Measurements from ENCODE around the gene RNF123.
A peak's percentile ranks its signal among the peaks of the same experiment; 100 is the strongest.
"Not testable (repeated sequence)": the region's sequence is repeated elsewhere in the genome, so short reads cannot be mapped to it uniquely, and the experiment has no call there.

The RNF123 gene

DNA sequence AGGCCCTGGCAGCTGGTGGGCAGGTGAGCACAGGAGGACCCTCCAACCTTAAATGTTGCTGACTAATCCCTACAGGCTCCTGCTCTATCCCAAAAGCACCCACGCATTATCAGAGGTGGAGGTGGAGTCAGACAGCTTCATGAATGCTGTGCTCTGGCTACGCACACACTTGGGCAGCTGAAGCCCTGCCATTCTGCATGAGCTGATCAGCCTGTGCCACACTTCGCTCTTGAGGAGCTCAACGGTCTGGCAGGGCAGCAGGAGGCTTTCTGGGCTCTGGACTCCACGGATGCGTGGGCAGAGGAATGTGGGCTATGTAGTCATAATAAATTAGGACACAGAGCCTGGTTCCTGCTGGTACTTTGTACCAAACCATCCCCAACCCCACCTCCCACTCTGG lies 6.2 kb upstream of the RNF123 start:
- DNase-seq, result no peak

- DNase-seq, result not testable (repeated sequence)
Measured at GRCh38 chr3:49684453-49684852, 4.9 kb upstream of the RNF123 start.

GRCh38 chr3:49685103-49685502 lies 4.3 kb upstream of the RNF123 start:
- DNase-seq, result not testable (repeated sequence)

- DNase-seq, result not testable (repeated sequence)
Measured at GRCh38 chr3:49685846-49686245, 3.5 kb upstream of the RNF123 start.

DNA sequence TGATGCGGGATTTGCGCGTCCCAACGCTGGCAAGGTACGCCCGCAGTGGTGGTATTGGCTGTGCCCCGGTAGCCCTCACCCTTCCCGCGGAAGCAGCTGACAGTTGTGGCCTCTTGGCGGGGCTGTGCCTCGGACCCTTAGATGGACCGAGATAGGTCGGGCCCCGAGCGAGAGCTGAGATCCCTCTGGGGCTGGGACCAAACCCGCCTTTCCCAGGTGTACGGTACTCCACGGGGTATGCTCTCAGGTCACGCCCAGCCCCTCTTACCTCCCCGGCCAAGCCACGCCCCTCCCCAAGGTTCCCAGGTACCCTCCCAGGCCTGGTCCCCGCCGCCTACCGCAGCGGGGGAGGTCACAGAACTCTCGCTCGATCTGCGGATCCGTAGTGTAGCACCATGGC lies 3.0 kb upstream of the RNF123 start:
- DNase-seq, result not testable (repeated sequence)

- DNase-seq, result not testable (repeated sequence)
Measured at GRCh38 chr3:49686769-49687423, 2.5 kb upstream of the RNF123 start.

GRCh38 chr3:49687424-49687795 lies 1.9 kb upstream of the RNF123 start:
- not testable (repeated sequence) for DNase-seq

GRCh38 chr3:49688338-49689045 lies 865 bp upstream of the RNF123 start:
- not testable (repeated sequence) for DNase-seq

DNA sequence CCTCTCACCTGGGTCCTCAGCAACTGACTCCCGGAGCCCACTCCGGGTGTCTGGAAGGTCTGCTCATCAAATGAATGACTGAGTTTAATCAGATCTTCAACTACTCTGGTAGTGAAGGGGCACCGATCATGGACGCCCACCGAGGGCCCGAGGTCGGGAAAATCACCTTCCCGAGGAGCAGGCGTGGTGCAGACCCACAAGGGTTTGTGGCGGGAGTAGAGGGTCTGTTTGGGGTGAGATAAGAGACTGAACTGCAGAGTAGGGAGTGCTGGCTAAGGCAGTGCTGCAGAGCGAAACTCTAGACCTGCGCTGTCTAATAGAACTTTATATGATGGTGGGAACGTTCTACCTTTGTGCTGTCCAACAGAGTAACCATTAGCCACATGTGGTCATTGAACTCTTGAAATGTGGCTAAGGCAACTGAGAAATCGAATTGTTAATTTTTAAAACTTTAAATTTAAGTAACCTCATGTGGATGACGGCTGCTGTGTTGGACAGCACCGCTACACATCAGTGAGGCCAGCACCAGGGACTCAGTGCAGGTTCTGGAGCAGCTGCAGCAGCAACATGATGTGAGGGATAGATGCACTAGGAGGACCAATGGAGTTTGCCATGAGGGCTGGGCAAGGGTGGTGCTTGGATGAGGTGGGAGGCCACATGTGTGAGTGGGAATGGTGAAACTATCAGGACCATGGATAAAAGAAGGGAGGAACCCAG lies 709 bp downstream of the RNF123 start:
- not testable (repeated sequence) for DNase-seq

GRCh38 chr3:49690856-49691255 lies 1.5 kb downstream of the RNF123 start:
- DNase-seq, result not testable (repeated sequence)

- not testable (repeated sequence) for DNase-seq
Measured at GRCh38 chr3:49691481-49691880, 2.1 kb downstream of the RNF123 start.

DNA sequence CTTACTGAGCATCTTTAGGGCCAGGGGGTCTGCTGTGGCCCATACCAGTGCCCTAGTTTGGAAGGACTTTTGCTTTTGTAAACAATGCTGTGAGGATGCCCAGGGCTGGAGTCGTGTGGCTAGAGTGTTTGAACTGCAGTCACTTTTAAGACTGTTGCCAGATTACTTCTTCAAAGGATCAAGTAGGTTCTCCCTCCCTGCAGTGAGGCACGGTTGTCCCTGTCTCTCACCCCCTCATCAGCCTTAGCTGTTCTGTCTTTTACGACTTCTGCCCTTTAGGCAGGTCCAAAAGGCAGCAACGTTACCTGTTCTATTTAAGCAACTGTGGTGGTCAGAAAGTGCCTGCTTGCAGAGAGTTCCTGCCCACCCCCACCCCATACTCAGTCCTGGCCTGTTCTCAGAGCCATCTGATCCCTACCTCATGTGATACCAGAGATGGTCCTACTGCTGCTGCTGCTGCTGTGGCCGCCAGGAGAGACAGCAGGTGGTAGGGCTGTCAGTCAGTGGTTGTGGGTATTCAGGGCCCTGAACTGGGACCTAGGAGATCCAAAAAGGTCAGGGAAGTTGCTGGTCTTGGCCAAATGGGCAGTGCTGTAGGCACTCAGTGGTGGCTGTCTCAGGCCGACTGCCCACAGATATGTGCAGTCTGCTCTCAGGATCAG lies 5.2 kb downstream of the RNF123 start:
- not testable (repeated sequence) for DNase-seq

DNA sequence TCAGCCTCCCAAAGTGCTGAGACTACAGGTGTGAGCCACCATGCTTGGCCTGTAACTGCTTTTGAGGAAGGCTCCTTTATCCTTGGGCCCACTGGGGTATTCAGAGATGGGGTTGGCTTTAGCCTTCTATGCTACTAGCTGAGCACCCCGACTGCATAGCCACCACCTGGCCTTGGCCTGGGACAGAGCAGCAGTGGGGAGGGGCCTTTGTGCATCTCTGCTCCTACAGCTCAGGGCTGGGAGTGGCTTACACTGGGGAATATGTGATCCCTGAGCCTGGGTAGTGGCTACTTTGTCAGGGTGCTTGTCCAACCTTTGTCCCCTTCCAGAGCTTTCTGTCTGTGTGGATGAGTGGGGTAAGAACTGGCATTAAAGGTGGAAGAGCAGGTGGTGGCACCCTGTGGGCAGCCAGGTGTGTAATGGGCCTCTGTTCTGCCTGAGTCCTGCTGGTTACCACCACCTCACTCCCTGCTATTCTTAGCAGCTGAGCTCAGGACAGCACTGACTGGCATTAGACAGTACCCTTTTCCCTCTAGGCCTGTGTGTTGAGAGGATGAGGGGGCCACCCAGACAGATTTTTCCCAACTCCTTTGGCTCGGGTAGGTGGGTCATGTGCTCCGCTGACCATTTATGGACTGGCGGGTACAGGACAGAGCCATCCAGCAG lies 6.1 kb downstream of the RNF123 start:
- not testable (repeated sequence) for DNase-seq

DNA sequence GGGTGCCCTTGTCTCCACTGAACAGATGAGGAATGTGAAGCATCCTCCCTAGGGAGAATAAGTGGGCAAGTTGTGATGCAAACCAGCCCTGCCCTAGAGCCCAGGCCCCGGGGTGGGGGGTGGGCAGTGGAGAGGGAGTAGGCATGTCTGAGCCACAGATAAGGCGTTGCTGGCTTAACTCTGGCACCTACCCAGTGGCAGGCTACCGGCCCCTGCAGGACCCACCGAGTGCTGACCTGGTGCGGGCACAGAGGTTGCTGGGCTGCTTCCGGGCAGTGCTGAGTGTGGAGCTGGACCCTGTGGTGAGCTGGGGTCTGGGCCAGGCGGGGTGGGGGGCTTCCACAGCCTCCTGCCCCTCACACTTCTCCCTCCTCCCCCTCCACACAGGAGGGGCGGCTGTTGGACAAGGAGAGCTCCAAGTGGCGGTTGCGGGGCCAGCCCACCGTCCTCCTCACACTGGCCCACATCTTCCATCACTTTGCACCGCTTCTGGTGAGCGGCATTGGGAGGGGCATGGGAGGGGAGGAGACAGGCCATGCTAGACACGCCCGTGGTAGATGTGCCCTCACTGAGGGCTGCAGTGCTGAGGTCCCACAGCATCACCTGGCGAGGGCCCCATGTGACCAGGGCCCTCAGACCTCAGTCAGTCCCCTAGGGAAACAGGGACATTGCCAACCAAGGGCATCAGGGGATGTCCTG lies 10.1 kb downstream of the RNF123 start:
- no peak for DNase-seq

DNA sequence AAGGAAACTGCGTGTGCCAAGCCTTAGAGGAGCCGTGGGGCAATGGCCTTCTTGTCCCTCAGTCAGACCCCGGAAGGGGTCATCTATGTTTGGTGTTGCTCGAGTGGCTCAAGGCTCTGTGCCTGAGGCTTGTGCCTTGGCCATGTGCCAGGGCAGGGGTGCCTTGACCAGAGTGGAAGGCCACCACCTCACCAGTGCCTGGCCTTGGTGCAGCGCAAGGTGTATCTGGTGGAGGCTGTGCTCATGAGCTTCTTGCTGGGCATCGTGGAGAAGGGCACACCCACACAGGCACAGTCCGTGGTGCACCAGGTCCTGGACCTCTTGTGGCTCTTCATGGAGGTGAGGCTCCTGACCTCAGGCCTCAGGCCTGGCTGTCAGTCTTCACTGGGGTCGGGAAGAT lies 10.7 kb downstream of the RNF123 start:
- DNase-seq, result no peak

DNA sequence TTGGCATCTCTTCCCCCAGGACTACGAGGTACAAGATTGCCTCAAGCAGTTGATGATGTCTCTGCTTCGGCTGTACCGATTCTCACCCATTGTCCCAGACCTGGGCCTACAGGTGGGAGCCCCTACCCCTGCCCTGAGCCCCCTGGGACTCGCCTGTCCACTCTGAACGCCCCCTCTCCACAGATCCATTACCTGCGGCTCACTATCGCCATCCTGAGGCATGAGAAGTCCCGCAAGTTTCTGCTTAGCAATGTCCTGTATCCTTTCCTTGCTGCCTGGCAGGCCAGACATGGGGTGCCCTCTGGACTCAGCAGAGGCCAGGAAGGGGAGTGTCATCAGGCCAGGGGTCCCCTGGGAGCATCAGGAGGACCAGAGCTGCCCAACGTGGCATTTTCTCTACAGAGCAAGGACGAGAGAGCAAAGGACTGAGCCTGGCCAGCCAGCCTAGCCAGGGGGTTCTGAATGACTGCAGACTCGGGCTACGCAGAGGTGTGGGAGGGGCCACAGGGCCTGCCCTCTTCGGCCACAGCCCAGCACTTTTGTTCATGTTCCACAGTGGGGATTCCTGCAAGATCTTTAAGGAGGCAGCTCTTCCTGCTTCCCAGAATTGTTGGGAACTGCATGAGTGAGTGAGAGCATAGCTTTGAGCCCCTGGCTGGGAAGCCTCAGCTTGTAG lies 11.2 kb downstream of the RNF123 start:
- no peak for DNase-seq

- no peak for DNase-seq
Measured at GRCh38 chr3:49701388-49702077, 12.2 kb downstream of the RNF123 start.

GRCh38 chr3:49702672-49703071 lies 13.3 kb downstream of the RNF123 start:
- no peak for DNase-seq

DNA sequence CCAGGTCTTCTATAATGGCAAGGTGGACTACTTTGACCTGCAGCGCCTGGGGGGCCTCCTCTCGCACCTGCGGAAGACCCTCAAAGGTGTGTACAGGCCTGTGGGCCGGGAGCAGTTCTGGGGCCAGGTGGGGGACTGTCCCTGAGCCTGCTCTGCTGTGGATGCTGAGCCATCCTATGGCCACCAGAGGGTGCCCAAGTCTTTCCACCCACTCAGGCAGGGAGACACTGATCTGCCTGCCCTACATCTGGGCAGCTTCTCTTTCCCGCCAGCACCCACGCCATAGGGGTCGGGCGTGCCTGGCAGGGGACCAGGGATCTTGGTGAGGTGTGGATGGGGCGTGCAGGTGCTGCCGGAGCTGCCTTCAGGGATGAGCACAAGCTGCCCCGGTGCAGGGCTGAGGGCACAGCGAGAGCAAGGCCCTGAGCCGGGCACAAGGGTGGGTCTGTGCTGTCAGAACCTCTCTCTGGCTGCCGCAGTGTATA lies 14.1 kb downstream of the RNF123 start:
- DNase-seq, result peak; percentile 29 to 62

DNA sequence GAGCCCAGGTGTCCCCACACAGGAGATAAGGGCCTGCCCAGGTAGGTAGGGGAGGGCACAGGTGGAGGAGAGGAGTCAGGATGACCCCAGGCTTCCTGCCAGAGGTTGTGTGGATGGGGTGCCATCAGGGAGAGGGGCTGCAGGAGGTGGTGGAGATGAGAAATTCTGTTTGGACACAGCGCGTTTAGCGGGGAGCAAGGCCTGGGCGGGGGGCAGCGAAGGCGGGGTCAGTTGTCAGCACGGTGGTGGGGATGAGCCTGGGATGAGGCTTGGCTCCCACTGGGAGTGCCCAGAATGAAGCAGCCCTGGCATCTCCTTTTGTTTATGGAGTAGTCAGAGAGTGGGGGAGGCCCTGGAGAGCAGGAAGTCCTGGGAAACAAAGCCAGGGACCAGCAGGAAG lies 14.6 kb downstream of the RNF123 start:
- DNase-seq, result no peak

DNA sequence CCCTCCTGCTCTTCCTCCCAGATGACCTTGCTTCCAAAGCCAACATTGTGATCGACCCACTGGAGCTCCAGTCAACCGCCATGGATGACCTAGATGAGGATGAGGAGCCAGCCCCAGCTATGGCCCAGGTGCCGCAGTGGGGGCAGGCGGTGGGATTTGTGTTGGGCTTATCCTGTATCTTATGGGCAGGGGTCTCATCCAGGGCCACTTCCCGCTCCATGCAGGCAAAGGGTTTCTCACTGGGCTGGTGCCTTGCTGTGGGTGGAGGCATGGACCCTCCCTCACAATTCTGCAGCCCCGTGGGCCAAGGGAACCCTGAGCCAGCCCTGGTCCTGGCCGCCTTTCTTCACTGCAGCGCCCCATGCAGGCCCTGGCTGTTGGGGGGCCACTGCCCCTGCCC lies 15.3 kb downstream of the RNF123 start:
- no peak for DNase-seq
